ENCODE measurements around the gene MRTFA. TPM values are rescaled to one million over a fixed set of nuclear protein-coding genes. Genes with fewer than 3 reads are reported as not detected.

The MRTFA gene
- polyA plus RNA-seq, 1 experiment, result 8.9 TPM

- Histone ChIP-seq H3K27me3 (ENCODE audit: control insufficient read depth, insufficient read depth, low read length) (no peaks in the 10 kb centered on the region), H3K4me3 (ENCODE audit: low read depth, low read length) (no peak overlapping the region), H3K36me3 (ENCODE audit: control insufficient read depth, insufficient read depth, low read length) (peaks cover 37% of the 10 kb centered on the region)
- ChIA-PET CTCF (interaction anchor here (1.6 kb wide), 1 partner anchor 8 kb away, joined by 12 read pairs; no protein-coding TSS in a partner anchor), POLR2A (no interaction called here)
- TF ChIP-seq, protein P1, sequence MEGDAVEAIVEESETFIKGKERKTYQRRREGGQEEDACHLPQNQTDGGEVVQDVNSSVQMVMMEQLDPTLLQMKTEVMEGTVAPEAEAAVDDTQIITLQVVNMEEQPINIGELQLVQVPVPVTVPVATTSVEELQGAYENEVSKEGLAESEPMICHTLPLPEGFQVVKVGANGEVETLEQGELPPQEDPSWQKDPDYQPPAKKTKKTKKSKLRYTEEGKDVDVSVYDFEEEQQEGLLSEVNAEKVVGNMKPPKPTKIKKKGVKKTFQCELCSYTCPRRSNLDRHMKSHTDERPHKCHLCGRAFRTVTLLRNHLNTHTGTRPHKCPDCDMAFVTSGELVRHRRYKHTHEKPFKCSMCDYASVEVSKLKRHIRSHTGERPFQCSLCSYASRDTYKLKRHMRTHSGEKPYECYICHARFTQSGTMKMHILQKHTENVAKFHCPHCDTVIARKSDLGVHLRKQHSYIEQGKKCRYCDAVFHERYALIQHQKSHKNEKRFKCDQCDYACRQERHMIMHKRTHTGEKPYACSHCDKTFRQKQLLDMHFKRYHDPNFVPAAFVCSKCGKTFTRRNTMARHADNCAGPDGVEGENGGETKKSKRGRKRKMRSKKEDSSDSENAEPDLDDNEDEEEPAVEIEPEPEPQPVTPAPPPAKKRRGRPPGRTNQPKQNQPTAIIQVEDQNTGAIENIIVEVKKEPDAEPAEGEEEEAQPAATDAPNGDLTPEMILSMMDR (IDR thresholded peaks at IDR 0.05; ENCODE audit: insufficient read depth, low read depth, low read length), result no peak
- DNase-seq (ENCODE audit: low read depth), result no peak
Measured at GRCh38 chr22:40428796-40429195, 207.7 kb downstream of the MRTFA start.

GRCh38 chr22:40426594-40427333, 209.8 kb downstream of the MRTFA start:
- H3K36me3 ChIP-seq (ENCODE audit: control insufficient read depth, insufficient read depth, low read length), result peaks cover 52% of the 10 kb centered on the region
- CTCF ChIA-PET, result interaction anchor here (1.2 to 3.7 kb wide), 2 partner anchors 10 to 98 kb away, joined by 3 to 33 read pairs; no protein-coding TSS in a partner anchor
- POLR2A ChIA-PET, result no interaction called here

GRCh38 chr22:40425082-40425481, 211.4 kb downstream of the MRTFA start:
- Histone ChIP-seq H3K4me3 (ENCODE audit: low read depth, low read length) (no peak overlapping the region), H3K27me3 (ENCODE audit: control insufficient read depth, insufficient read depth, low read length) (no peaks in the 10 kb centered on the region), H3K36me3 (ENCODE audit: control insufficient read depth, insufficient read depth, low read length) (peaks cover 67% of the 10 kb centered on the region)
- ChIA-PET POLR2A (no interaction called here), CTCF (interaction anchor here (0.9 to 3.7 kb wide), 3 partner anchors 10 to 259 kb away, joined by 3 to 33 read pairs (median 3); no protein-coding TSS in a partner anchor)
- DNase-seq (ENCODE audit: low read depth), result no peak
- TF ChIP-seq, protein P1 (IDR thresholded peaks at IDR 0.05; ENCODE audit: insufficient read depth, low read depth, low read length), result no peak

More at GRCh38 chr22:40426594-40427333, 209.8 kb downstream of the MRTFA start:
- TF ChIP-seq, protein P1 (IDR thresholded peaks at IDR 0.05; ENCODE audit: insufficient read depth, low read depth, low read length), result no peak
- DNase-seq (ENCODE audit: low read depth), result no peak
- Histone ChIP-seq H3K4me3 (ENCODE audit: low read depth, low read length) (no peak overlapping the region), H3K27me3 (ENCODE audit: control insufficient read depth, insufficient read depth, low read length) (no peaks in the 10 kb centered on the region)

- Histone ChIP-seq H3K36me3 (ENCODE audit: control insufficient read depth, insufficient read depth, low read length) (peaks cover 69% of the 10 kb centered on the region), H3K4me3 (ENCODE audit: low read depth, low read length) (no peak overlapping the region), H3K27me3 (ENCODE audit: control insufficient read depth, insufficient read depth, low read length) (no peaks in the 10 kb centered on the region)
- CTCF ChIA-PET, result interaction anchor here (0.9 to 3.7 kb wide), 4 partner anchors 9 to 260 kb away, joined by 3 to 33 read pairs (median 3); no protein-coding TSS in a partner anchor
- POLR2A ChIA-PET, result no interaction called here
- DNase-seq (ENCODE audit: low read depth), result no peak
- TF ChIP-seq, protein P1 (IDR thresholded peaks at IDR 0.05; ENCODE audit: insufficient read depth, low read depth, low read length), result no peak
Measured at GRCh38 chr22:40423882-40424640, 212.5 kb downstream of the MRTFA start.

DNA sequence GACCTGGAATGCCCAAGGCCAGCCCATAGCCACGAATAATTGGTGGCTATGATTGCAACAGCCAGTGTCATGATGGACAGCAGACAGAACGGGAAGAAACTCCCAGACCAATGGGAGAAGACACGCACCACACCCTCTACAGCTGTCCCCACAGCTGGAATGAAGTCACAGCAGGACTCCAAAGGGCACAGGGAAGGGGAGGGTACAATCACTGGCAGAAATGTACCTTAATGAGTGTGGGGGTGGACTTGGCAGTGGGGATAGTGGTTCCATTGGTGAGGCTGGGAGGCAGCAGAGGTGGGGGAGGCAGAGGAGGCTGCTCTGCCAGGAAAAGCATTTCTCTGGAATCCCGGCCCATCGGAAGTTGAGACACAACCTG, 213.2 kb downstream of the MRTFA start:
- CTCF ChIA-PET, result no interaction called here
- peaks cover 70% of the 10 kb centered on the region for H3K36me3 ChIP-seq (ENCODE audit: control insufficient read depth, insufficient read depth, low read length)
- no peak for DNase-seq (ENCODE audit: low read depth)
- H3K27me3 ChIP-seq (ENCODE audit: control insufficient read depth, insufficient read depth, low read length), result no peaks in the 10 kb centered on the region
- TF ChIP-seq, protein P1 (IDR thresholded peaks at IDR 0.05; ENCODE audit: insufficient read depth, low read depth, low read length), result no peak
- H3K4me3 ChIP-seq (ENCODE audit: low read depth, low read length), result no peak overlapping the region
- POLR2A ChIA-PET, result no interaction called here
